Loucy (cell line): ENCODE measurements around the gene PSME2.

ENCODE experiments used
- H2AFZ ChIP-seq: fragments of 200-600 bp; sonication (generic); 2 replicates; pipeline ENCODE4 v1.6.0; 2016; ENCODE audit warnings: antibody characterized with exemption, mild to moderate bottlenecking, low read length, moderate library complexity
- H3F3A ChIP-seq: fragments of 200-600 bp; 2 replicates; pipeline ENCODE4 v1.6.0; 2016; ENCODE audit warnings: antibody characterized with exemption, low read depth, mild to moderate bottlenecking
- H3K27me3 ChIP-seq: fragments of 200-600 bp; sonication (generic); 2 replicates; pipeline ENCODE4 v1.6.1; 2014; ENCODE audit warnings: low read length, mild to moderate bottlenecking; ENCODE audit not compliant: insufficient read depth, poor library complexity, severe bottlenecking
- H3K36me3 ChIP-seq: fragments of 200-600 bp; sonication (generic); 2 replicates; pipeline ENCODE4 v1.6.1; 2016; ENCODE audit warnings: low read length; ENCODE audit not compliant: insufficient read depth
- H3K4me1 ChIP-seq: fragments of 200-600 bp; sonication (generic); 2 replicates; pipeline ENCODE4 v1.5.1; 2014; ENCODE audit warnings: low read length, mild to moderate bottlenecking; ENCODE audit not compliant: insufficient read depth, poor library complexity, severe bottlenecking
- H3K4me2 ChIP-seq: fragments of 200-600 bp; sonication (generic); 2 replicates; pipeline ENCODE4 v1.6.0; 2014; ENCODE audit warnings: antibody characterized with exemption, low read length, low read depth, mild to moderate bottlenecking; ENCODE audit not compliant: poor library complexity, severe bottlenecking
- H3K4me3 ChIP-seq: fragments of 200-600 bp; sonication (generic); 2 replicates; pipeline ENCODE4 v1.5.1; 2014; ENCODE audit warnings: low read length, mild to moderate bottlenecking, mixed read lengths; ENCODE audit not compliant: poor library complexity, severe bottlenecking
- H3K79me2 ChIP-seq: fragments of 200-600 bp; sonication (generic); 2 replicates; pipeline ENCODE4 v1.6.1; 2014; ENCODE audit warnings: low read length; ENCODE audit not compliant: insufficient read depth
- H3K9ac ChIP-seq: fragments of 200-600 bp; sonication (generic); 2 replicates; pipeline ENCODE4 v1.6.0; 2014; ENCODE audit warnings: mild to moderate bottlenecking, low read depth, low read length, moderate library complexity; ENCODE audit not compliant: poor library complexity, severe bottlenecking
- H3K9me2 ChIP-seq: fragments of 200-600 bp; sonication (generic); replicated peaks from 2 replicates; pipeline ENCODE4 v1.6.1; 2016; ENCODE audit warnings: low read depth, low read length, mixed read lengths
- H3K9me3 ChIP-seq: fragments of 200-600 bp; sonication (generic); 2 replicates; pipeline ENCODE4 v1.6.1; 2014; ENCODE audit warnings: mild to moderate bottlenecking, antibody characterized with exemption, low read length, low read depth; ENCODE audit not compliant: insufficient read depth
- H4K20me1 ChIP-seq: fragments of 200-600 bp; sonication (generic); 2 replicates; pipeline ENCODE4 v1.6.0; 2014; ENCODE audit warnings: antibody characterized with exemption, low read length, mild to moderate bottlenecking; ENCODE audit not compliant: insufficient read depth, poor library complexity, severe bottlenecking
- EZH2phosphoT487 ChIP-seq: fragments of 200-600 bp; IDR thresholded peaks from 2 replicates; pipeline ENCODE4 v1.6.1; 2018; ENCODE audit warnings: antibody characterized with exemption, mild to moderate bottlenecking, moderate library complexity, borderline replicate concordance
- TF ChIP-seq, protein P1 (sequence below): fragments of 200-600 bp; sonication (generic); conservative IDR thresholded peaks from 2 replicates; pipeline ENCODE4 v1.5.1; 2014; ENCODE audit warnings: mild to moderate bottlenecking, antibody characterized with exemption, low read length

PSME2 gene

DNA sequence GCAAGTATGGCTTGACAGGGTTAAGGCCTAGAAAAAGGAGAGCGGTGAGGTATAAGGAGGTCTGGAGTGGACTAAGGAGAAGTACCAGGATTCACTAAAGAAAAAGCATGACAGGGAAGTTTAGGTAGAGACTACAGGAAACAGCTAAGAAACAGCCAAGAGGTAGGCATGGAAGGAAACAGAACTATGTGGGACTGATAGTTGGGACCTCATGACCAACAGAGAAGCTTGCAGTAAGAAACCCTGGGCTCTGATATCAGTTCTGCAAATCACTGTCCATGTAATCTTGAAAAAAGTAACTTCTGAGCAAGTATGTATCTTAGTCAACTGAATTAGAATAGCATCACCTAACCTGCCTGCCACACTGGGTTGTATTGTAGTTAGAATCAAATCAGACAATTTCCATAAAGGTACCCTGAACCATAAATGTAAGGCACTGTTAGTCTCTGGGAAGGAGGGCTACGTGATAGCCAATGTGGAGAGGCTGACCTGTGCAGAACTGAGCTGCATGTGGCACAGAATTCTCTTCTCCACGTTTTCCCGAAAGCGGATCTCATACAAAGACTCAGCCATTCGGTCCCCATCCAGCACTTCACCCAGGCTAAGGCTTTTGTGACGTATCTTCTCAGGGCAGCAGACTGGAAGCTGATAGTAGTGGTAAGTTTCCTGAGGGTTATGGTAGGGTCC, 47.9 kb upstream of the PSME2 start:
- Histone ChIP-seq H3K9me3 (no peaks in the 10 kb centered on the region), H3K4me1 (peaks cover 25% of the 10 kb centered on the region), H3K79me2 (peaks cover 48% of the 10 kb centered on the region), H3K9ac (peak overlapping the region; percentile 92), H3K36me3 (no peaks in the 10 kb centered on the region), H3K4me2 (peak overlapping the region; percentile 99), H2AFZ (no peak overlapping the region), H4K20me1 (no peaks in the 10 kb centered on the region), H3K9me2 (no peaks in the 10 kb centered on the region), H3K4me3 (peak overlapping the region; percentile 92), H3K27me3 (no peaks in the 10 kb centered on the region), H3F3A (no peaks in the 10 kb centered on the region)
- TF ChIP-seq EZH2phosphoT487, result no peak
- TF ChIP-seq, protein P1, sequence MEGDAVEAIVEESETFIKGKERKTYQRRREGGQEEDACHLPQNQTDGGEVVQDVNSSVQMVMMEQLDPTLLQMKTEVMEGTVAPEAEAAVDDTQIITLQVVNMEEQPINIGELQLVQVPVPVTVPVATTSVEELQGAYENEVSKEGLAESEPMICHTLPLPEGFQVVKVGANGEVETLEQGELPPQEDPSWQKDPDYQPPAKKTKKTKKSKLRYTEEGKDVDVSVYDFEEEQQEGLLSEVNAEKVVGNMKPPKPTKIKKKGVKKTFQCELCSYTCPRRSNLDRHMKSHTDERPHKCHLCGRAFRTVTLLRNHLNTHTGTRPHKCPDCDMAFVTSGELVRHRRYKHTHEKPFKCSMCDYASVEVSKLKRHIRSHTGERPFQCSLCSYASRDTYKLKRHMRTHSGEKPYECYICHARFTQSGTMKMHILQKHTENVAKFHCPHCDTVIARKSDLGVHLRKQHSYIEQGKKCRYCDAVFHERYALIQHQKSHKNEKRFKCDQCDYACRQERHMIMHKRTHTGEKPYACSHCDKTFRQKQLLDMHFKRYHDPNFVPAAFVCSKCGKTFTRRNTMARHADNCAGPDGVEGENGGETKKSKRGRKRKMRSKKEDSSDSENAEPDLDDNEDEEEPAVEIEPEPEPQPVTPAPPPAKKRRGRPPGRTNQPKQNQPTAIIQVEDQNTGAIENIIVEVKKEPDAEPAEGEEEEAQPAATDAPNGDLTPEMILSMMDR, result no peak

DNA sequence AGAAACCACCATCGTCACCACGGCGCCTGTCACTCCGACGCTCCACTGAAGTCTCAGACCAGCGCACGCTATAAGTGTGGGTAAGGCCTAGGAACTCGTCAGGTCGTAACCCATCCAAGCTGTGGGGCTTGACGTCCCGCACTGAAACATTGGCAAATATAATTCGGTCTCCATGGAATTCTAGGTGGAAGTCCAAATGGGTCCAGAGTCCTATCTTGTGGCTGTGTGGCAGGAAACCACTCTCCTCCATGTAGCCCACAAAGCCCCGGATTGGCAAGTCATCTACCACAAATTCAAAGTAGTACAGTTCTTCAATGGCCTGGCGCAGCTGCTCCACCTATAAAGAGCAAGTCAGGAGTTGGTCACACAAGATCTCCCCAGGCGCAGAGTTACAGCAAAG, 46.5 kb upstream of the PSME2 start:
- H3F3A ChIP-seq, result no peaks in the 10 kb centered on the region
- no peaks in the 10 kb centered on the region for H3K36me3 ChIP-seq
- no peak overlapping the region for H2AFZ ChIP-seq
- H3K4me3 ChIP-seq, result no peak overlapping the region
- H3K9me2 ChIP-seq, result no peaks in the 10 kb centered on the region
- H3K27me3 ChIP-seq, result no peaks in the 10 kb centered on the region
- peaks cover 30% of the 10 kb centered on the region for H3K4me1 ChIP-seq
- H4K20me1 ChIP-seq, result no peaks in the 10 kb centered on the region
- no peaks in the 10 kb centered on the region for H3K9me3 ChIP-seq
- peaks cover 48% of the 10 kb centered on the region for H3K79me2 ChIP-seq
- H3K9ac ChIP-seq, result no peak overlapping the region
- no peak for TF ChIP-seq EZH2phosphoT487
- TF ChIP-seq, protein P1, result no peak
- H3K4me2 ChIP-seq, result peak overlapping the region; percentile 26

DNA sequence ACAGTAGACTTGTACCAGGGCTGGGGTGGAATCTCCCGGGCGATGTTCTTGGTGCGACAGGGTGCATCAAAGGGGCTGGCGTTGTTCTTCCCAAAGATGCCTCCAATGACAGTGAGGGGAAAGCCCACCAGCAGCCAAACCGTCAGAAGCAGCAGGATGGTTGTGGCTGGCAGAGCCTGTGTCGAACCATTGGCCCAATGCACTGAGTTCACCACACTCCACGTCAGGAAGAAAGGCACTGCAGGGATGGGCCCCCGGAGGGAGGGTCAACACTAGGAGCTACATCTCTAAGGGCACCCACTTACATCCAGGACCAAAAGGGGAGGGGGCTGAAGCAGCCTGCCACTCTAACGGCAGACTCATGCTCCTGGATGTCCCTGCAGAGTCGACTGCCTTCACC, 44.0 kb upstream of the PSME2 start:
- no peak overlapping the region for H2AFZ ChIP-seq
- no peaks in the 10 kb centered on the region for H3K27me3 ChIP-seq
- no peaks in the 10 kb centered on the region for H4K20me1 ChIP-seq
- TF ChIP-seq, protein P1, result no peak
- no peak for TF ChIP-seq EZH2phosphoT487
- H3K4me1 ChIP-seq, result peaks cover 22% of the 10 kb centered on the region
- H3K4me2 ChIP-seq, result no peak overlapping the region
- H3K9ac ChIP-seq, result no peak overlapping the region
- H3K79me2 ChIP-seq, result peaks cover 32% of the 10 kb centered on the region
- no peaks in the 10 kb centered on the region for H3K9me3 ChIP-seq
- H3K9me2 ChIP-seq, result no peaks in the 10 kb centered on the region
- H3K36me3 ChIP-seq, result no peaks in the 10 kb centered on the region; the same call in 1 of the 2 replicates
- no peak overlapping the region for H3K4me3 ChIP-seq
- no peaks in the 10 kb centered on the region for H3F3A ChIP-seq
